Central memory CD4-positive, alpha-beta T cell (primary cell): ENCODE results near the gene INSRR.
A peak's percentile ranks its signal among the peaks of the same experiment; 100 is the strongest.

Experiments
- DNase-seq: peaks from one replicate; pipeline ENCODE4 v3.0.0; 2022

Gene INSRR

DNA sequence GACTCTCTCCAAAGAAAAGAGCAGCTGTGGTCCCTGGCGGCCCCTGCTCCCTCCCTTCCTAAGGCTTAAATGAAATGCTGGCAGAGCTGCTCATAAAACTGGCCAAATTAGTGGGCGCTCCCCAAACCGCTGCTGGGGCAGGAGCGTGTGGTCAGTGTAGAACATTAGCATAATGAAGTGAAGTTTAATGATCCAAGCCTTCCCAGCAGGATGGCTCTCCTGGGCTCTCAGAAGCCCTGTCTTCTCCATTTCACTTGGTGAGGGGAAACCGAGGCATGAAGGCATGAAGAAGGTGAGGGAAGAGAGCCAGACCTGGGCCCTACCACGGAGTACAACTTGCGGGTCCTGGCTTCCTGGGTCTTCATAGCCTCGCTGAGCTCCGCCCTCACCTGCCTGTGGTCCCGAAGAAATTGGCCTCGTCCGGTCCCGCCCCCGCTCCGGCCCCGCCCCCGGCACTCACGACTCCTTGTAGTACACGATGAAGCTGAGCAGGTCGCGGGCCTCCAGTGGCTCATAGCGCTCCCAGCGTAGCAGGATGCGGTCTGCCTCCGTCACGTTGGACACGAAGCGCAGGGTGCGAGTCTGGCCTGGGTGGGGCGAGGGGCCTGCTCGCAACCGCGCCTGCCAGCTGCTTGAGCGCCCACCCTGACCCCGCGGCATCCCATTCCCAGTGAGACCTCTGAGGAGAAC, 10.3 kb downstream of the INSRR start:
- peak; percentile 62 for DNase-seq

DNA sequence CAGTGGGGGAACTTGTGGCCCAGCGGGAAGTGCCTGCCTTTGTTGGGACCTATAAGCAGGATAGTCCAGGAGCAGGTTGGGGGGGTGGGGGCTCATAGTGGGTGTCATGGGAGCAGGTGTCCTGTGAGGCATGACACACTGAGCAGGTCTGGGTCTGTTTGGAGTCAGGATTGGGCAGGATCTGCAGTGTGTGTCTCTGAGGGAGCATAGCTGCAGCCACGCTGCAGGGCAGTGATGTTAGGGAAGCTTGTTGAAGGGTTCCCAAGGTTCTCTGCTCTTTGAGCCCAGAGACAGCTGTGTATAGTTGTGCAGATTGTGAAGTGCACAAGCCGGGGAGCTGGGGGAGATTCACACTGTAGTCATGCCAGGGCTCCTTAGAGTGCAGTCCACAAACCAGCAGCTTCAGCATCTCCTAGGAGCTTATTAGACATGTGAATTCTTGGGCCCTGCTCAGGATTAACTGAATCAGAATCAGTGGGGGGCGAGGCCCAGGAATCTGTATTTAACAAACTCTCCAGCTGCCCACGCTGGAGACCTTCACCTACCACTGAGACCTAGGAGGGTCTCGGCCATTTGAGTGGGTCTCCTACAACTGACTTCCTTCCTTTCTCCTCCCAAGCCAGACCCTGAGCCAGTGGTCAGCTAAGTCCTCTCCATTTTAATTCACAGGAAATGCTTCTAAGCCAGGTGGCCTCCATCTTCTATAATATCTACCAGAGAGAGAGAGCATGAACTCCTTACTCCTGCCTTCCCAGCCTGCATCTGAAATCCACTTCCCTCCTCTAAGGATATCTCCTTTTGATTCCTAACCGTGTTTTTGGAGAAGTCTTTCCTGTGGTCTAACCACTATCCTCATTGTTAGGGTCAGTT, 11.1 kb downstream of the INSRR start:
- DNase-seq, result no peak

DNA sequence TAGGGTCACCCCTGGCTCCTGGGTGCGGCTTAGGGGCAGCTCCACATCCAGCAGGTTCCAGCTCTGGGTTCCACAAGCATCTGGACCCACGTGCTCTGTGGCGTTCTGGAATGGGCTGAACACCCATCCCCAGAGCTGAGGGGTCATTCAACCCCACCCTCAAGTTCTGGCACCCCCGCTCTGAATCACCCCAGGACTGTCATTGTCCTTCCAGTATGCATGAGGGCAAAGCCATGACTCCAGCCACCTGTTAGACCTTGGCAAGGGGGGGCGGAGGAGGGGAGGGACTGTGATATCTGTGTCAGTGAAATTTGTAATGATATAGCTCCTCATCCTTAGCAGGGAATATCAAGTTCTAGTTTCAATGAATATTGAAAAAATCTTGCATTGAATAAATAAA, 12.3 kb downstream of the INSRR start:
- no peak for DNase-seq

DNA sequence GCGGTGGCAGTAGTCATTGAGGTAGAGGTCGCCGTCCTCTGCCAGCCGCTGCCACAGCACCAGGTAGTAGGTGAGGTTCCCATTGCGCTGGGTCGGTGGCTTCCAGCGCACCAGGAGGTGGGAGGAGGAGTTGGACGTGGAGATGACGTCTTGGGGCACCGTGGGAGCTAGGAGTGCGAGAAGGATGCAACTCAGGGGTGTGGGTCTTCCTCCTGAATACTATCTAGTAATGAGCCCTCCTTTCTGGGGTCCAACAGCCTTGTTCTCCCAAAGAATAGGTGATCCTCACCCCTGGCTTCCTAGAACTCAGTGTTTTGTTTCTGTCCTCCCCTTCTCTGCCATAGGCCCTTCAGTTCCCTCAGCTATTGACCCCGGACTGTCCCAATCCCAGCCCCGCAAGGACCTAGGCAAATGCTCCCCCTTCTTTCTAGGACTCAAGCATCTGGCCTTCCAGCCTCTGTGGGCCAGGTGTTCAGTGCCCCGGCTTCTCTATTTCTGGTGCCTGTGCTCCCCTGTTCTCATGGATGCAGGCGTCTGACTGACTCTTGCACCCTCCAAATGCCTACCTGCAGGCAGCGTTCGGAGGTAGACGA, 12.9 kb downstream of the INSRR start:
- DNase-seq, result no peak

DNA sequence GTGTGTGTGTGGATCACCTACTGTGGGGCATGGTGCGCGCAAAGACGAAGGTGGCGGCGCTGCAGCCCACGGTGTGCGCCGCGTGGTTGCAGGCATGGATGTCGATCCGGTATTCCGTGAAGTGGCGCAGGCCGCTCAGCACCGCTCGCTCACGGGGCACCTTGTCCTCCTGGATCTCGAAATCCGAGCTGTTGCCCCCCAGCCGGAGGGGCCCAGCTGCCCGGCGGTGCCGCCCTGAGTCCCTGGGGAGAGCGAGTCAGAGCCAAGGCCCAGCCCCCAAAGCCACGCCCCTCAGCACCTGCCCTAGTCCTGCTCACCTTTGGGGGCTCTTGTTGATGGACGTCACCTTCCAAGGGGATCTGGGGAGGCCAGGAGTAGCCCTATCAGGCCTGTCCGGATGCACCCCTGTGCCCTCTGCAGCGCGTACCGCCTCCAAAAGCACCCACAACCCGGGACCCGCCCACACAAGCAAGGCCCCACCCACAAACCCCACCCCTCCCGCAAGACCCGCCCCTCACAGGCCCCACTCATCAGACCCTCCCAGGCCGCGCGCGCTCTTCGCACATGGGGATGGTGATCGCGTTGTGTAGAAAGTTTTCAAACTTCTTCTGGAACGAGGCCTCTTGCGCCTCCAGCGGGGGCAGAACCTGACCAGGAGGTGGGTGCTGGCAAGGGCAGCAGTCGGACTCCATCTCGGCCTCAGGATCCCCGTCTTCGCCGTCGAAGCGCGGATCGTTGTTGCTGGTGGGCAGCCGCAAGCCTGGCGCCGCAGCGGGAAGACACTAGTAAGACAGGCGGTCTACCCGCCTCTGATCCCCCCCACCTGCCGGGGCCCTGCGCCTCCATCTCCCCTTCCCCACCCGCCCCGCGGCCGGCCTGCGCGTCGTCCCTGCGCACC, 13.6 kb downstream of the INSRR start:
- peak; percentile 23 for DNase-seq

DNA sequence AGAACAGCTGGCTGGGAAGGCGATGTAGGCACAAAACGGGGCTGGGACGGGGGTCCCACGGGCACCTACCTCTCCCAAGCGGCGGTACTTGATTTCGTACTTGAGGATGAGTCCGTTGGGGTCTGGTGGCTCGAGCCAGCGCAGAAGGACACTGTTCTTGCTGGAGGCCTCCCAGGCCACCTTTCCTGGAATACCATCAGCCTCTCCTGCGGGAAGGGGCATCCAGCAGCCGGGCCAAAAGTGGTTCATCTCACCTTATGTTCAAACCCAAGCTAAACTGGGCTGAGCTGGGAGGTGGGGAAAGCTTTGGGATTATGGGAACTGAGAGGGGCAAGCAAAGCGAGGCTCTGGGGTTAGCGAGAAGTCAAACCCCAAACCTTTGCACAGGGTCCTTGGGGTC, 14.3 kb downstream of the INSRR start:
- no peak for DNase-seq

DNA sequence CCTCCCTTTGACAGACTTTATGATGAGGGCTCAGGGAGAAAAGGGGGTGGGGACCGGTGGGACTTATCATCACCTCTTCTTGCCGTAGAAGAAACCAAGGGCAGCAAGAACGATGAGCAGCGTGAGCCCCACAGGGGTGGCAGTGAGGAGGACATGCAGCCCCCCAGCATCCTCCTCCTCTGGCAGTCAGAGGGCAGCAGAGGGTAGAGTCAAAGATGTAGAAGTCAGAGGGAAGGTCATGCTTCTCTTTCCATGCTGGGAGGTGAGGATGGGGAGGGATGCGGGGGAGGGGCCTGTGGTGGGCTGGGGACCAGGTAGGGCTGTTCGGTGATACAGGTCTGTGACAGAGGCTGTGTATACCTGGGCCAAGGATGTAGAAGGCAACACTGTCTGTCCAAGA, 14.8 kb downstream of the INSRR start:
- no peak for DNase-seq

DNA sequence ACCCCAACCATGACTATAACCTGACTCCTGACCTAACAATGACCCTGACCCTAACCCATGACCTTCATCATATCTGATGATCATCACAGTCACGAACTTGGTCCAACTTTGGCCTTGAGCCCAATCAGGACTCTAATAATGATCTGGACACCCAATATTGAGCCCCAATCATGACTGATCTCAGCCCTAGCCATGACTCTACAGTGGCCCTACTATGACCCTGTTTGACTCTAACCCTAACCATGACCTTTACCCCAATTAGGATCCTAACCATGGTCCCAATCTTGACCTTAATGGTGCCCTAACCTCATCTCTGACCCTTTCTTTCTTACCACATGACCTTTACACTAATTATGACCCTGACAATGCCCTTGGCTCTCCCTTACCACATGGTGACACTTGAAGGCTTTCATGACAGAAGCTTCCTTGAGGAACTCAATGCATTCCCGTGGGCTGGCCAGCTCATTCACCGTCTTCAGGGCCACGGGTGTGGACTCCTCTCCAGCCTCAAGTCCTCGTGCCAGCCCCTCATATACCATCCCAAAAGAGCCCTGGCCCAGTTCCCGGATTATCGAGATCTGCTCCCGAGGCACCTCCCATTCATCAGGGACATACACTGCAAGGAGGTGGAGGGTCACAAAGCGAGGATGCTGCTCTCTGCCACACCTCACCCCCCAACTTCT, 16.2 kb downstream of the INSRR start:
- DNase-seq, result no peak

DNA sequence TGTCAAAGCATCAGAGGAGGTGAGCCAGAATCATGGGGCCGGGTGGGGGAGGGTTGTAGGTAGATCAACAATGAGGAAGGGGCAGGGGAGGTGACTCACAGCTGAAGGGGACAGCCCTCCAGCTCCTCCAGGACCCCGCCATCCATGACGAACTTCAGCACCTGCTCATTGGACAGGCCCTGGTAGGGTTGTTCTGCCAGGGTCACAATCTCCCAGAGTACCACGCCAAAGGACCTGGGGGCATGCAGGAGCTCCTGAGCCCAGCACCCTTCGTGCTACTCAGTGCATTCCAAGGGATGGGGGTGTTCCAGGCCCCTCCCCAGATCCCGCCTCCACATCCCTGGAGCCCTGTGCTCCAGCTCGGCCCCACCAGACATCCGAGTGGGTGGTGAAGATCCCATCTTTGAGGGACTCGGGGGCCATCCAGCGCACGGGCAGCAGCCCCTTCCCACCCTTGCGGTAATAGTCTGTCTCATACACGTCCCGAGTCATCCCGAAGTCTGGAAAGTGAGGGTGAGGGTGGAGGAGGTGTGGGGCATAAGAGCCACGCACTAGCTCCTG, 17.5 kb downstream of the INSRR start:
- DNase-seq, result no peak

DNA sequence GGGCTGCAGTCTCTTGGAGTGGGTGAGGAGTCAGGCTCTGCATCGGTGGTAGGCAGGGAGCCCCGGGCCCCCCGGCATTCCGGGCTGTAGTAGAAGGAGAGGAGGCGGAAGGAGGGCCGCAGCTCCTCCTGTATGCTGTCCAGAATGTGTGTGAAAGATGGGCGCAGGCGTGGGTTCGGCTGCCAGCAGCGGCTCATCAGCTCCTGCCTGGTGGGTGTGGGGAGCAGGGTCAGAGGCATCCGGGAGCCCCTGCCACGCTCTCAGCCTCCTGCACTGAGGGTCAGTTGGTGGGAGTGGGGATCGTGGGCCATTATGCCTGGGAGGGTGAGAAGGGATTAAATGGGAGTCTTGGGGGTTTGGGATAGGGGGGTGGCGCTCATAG, 18.0 kb downstream of the INSRR start:
- no peak for DNase-seq

DNA sequence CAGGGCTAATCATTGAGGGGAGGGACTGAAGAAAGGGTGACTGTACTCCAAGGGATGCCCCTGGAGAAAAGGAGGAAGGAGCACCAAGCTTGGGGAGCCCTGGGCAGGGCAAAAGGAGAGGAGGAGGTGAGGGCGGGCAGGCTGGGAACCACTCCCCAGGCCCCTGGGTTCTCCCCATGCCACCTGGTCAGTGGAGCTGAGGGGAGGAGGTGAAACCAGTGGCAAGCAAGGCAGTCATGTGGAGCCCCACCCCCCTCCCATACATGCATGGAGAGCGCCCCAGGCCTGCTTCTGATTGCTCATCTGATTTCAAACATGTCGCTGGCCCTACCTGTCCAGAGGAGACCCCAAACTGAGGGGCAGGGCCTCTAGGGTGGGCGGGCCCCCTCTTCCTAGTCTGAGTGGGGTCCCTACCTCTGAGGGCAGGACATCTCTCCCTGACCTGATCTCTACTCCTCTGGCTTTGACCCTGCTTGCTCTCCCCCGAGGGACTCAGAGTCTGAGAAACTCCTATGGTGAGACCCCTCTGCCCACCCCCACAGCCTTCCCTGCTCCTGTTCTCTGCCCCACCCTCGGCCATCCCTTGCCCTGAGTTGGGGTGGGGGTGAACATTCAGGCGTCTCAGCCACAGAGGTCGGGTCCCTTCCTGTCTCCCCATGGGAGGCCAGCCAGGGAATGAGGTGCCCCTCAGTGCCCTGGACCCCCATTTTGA, 18.6 kb downstream of the INSRR start:
- no peak for DNase-seq

DNA sequence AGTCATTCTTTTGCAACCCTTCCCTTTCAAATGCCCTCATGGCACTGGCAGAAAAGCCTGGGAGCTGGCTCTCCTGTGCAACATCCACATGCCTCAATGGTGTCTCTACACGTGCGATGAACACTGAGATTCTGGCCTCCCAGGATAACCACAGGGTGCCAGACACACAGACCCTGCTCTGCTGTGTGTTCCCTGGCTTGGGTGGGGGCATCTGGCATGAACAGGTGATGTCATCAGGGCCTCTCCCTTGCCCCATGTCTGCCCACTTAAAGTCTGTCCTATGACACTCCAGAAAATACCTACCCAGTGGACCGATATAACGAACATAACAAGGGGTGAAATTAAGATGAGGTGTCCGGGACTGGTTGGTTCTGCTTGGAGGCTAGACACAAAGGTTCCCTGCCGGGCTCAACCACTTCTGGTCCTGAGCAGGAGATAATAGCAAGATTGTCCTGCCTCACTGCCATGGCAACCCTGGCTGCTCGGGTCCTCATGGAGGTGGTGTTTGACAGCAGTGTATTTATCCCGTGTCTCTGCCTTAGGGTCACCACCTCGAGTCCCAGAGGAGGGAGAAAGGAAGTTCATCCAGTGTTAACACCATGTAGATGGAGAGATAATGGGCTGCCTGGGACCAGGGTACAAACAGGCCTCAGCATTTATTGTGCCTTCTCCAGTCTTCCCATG, 19.3 kb downstream of the INSRR start:
- DNase-seq, result no peak

DNA sequence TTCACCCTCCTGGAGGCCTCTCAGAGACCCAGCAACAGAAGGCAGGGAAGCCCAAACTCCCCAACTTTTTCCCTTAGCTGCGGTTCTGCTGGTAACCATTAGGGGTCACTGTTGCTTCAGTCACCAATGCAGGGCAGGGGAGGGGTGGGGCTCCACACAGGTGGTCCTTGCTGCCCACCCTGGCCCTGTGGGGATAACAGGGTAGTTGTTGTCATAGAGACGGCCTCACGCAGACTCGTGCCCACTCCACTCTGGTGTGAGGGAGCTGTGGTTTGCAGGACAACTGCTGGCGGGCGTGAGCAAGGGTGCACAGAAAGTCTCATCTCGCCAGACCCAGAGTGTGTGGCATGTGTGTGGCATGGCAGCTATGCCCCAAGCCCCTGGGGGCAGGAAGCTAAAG, 19.9 kb downstream of the INSRR start:
- peak; percentile 46 for DNase-seq

DNA sequence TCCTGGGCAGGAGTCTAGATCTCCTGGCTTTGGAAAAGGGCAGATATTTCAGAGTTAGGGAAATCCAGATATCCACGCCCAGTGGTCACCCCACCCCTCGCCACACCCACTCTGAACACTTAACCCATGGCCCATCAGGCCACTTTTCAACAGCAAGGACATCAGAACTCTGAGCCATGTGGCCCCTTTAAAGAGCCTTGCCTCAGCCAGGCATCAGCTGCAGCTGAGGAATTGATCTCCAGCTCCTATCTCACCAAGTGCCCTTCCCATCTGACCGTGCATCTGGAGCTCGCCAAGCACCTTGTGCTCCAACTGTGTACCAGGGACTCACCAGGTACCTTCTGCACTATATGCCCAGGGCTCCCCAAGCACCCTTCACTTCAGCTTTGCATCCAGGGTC, 22.0 kb downstream of the INSRR start:
- no peak for DNase-seq

DNA sequence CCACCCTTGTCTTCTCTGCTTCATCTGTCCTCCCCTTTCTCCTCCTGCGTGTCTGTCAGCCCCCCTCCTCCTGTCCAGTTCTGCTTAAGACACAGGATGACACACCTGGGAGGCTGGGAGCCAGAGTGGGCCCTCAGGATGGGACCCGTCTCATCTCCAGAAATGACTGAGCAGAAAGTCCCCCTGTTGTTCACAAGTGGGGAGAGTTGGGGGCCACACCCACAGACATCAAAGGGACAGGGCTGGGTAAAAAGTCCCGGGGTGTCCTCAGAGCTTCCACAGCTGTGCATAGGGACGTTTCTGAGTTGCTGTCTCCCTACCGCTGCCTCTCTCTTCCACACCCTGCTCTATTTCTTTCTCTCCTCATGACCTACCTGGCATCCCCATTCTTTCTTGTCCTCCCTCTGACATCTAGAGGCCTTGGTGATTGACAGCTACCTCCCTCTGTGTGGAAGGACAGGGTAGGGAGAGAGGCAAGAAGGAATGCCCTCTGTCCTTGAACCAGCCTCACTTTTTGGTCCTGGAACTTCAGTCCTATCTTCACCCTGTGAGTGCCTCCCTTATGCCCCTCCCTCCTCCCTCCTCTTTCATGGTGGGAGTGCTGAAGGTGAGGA, 22.8 kb downstream of the INSRR start:
- peak; percentile 36 for DNase-seq

DNA sequence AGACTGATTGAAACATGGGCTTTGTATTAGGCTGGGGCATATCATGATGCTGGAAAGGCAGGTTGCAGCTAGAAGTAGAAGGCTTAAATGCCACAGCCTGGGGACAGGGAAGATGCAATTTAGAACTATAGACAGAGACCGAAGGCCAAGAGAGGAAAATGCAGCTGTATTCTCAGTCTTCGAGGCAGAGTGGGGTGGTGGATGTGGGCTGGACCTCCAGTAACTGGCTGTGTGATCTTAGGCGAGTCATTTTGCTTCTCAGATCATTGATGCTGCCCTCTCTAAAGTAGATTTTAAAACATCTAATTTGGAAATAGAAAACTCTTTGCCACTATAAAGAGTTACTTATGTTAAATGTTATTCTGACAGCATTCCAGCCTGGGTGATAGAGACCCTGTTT, 24.6 kb downstream of the INSRR start:
- DNase-seq, result no peak

DNA sequence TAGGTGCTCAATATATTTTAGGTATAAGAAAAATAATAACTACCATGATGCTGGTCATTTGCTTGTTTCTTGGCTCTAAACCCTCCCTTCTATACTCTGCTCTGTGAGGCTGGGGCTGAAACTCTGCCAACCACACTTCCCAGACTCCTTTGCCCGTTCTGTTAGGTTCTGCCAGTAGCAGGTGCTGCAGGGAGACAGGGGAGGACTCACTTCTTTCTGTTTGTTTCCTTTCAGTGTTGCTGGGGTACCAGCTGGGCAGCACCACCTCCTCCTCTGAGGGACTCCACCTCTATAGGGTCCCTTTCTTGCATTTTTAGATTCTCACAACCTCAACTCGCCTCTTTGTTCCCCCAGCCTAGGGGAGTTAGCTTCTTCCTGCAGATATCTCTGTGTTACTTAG, 25.3 kb downstream of the INSRR start:
- peak; percentile 8 for DNase-seq

DNA sequence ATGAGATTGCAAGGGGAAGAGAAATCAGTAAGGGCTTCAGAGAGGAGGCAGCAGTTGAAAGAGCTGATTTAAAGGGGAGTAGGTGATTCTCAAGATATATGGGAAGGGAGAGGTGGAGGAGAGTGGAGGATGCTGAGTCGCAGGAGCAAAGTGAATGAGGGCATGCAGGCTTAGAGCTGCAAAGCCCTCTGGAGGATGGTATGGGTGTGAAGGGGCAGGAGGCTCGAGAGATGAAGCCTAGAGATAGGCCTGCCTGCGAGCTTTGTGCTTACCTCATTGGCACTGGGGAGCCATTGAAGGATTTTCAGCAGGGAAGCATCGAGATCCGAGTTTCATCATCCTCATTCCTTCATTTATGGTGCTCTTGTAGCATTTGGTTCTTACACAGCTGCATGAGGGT, 26.5 kb downstream of the INSRR start:
- DNase-seq, result no peak

DNA sequence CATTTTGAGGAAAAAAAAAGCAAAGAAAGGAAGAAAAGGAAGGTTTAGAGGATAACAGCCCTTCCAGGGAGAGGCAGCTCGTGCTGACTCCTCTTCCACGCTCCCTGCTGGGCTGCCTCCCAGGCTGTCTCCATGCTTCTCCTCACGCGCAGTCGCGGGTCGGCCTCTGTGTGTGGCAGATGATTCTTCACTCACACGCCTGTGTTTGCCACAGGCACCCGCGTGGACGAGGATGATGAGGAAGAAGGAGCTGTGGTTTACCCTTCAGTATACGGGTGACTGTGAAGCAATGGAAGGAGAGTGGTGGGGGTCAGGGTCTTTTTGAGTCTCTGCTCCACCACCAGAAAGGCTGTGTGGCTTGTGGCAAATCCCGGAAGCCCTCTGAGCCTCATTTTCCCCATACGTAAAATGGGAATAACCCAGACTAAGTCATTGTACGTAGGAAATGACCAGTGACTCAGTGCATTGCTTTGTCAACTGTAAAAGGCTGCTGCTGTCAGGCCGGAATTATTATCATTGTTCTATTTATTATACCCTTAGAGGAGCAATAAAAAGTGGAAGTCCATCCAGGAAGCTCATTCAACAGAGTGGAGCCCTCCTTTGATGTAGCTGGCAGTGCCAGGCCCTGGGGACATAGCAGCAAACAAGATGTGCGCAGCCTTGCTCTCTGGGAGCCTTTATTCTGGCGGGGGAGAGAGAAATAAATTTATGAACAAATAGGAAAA, 30.4 kb downstream of the INSRR start:
- no peak for DNase-seq

DNA sequence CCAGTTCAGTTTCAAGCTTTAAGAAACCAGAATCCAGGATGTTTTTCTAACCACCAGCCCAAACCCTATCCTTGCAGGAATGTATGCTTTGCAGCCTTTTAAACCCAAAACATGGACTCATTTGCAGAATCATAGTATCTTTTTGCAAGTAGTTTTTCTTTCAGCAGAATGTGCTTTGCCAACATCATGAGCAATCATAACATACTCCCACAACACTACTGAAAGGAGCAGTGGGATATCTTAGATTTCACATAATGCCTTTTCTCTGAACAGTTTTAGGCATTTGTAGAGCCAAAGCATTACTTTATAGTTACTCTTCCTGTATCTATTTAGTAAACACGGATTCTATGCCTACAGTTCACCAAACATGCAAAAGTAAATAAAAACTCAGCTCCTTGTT, 32.3 kb downstream of the INSRR start:
- no peak for DNase-seq
